Measurements from ENCODE around the gene NMNAT2.

Gene NMNAT2

DNA sequence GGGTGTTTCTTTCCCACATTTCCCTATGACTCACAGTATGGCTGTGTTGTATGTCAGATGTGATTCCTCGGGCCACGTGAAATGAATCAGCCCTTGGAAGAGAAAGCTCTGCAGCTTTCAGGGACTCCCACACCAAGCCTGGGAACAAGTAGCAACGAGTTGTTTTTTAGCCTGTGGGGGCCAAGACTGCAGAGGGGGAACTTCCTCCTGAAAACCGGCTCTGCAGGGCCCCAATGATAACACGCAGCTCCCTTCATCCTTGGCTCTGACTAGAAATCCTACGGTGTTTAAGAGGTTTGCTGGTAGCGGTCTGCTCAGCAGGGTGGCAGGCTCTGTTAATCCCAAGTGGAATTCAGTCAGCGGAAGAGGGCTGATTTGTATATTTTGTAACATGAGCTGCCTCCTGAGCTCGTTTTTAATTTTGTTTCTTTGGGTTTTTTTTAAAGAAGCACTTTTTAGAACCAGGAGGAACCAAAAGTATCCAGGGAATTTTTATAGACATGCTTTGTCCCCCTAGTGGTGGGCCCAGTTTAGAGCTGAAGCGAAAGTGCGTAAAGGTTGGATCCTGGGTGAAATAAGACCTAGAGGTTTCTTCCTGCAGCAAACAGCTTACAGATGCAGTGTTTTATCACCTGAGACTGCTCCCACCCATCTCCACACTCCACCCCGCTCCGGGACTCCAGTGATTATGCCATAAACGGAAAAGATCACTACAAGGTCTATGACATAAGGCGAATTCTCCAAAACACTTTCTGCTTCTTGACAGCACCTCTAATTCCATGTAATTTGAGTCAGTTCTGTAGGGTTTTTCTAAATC, 183.3 kb downstream of the NMNAT2 start:
- DNase-seq, result peak; percentile 83 to 85

DNA sequence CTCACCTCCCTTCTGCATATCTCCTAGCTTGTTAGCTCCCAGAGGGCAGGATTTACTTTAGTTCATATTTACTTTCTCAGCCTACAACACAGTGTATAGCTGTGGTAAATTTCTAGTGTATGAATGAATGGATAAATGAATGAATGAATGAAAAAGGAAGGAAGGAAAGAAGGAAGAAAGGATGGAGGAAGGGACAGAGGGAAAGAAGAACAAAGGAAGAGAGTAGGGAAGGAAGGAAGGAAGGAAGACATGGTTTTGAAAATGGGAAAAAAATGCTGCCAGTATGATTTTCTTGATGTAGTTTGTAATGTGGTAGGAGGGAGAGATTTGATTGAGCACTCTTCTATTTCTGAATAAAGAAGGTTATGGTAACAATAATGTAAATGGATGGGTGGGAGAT, 185.1 kb downstream of the NMNAT2 start:
- DNase-seq, result no peak

DNA sequence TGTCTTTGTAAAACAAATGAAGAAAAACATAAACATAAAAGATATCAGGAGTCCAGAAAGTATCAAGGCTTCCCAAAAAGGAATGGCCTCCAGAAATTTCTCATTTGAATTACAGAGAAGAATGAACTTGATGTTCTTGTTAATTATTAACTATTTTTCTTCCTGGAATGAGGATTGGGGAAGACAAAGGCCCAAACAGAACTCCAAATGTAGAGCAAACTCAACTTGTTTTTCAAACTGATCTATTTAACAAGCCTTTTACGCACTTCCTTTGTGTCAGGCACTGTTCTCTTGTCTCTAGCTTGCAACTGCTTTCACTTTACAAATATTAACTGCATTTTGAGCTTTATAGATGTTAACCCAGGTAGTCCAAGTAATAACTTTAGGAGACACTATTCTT, 186.6 kb downstream of the NMNAT2 start:
- no peak for DNase-seq

DNA sequence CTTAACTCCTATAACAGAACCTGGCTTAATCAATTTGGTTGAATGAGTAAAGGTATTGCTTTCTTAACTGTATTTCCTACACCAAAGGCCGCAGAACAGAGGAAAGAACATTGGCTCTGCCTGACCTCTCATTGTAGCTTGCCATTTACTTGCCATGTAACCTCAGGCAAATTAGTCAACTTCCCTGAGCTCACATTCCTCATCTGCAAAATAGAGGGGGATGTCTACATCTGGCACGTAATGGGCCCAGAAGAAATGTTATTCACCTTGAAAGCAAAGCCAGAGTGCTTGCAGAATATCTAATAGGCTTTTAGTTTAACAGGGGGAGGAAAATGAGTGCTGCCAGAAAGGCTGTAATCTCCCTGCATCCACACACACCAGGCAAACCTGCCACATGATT, 187.8 kb downstream of the NMNAT2 start:
- no peak for DNase-seq

DNA sequence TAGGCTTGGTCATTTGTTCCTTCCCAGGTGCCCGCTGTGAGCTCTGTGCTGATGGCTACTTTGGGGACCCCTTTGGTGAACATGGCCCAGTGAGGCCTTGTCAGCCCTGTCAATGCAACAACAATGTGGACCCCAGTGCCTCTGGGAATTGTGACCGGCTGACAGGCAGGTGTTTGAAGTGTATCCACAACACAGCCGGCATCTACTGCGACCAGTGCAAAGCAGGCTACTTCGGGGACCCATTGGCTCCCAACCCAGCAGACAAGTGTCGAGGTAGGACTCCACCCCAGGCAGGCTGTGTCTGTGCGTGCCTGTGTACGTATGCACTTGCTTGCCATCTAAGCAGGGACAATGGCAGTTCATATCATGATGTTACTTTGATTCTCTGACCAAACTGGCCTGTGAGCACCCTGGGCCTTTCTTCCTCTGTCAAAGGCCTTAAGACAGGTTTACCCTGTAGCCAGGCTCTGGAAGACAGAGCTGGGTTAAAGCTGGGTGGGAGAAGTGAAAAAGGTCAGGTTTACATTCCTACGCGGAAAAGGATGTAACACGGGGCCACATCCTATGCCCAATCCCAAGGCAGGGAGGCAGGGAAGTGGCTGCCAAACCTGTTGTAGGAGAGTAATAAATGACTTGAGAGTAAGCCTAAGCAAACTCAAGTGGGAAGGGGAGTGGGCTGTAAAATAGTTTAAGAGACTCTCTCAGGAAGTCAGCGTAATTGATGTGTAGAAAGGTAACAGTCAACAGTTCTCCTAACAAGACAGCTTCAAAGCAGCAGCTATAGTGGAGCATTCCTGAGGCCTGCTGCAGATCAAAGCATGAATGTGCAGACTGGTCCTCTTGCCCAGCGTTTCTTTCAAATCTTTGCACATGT, 189.6 kb downstream of the NMNAT2 start:
- DNase-seq, result no peak

DNA sequence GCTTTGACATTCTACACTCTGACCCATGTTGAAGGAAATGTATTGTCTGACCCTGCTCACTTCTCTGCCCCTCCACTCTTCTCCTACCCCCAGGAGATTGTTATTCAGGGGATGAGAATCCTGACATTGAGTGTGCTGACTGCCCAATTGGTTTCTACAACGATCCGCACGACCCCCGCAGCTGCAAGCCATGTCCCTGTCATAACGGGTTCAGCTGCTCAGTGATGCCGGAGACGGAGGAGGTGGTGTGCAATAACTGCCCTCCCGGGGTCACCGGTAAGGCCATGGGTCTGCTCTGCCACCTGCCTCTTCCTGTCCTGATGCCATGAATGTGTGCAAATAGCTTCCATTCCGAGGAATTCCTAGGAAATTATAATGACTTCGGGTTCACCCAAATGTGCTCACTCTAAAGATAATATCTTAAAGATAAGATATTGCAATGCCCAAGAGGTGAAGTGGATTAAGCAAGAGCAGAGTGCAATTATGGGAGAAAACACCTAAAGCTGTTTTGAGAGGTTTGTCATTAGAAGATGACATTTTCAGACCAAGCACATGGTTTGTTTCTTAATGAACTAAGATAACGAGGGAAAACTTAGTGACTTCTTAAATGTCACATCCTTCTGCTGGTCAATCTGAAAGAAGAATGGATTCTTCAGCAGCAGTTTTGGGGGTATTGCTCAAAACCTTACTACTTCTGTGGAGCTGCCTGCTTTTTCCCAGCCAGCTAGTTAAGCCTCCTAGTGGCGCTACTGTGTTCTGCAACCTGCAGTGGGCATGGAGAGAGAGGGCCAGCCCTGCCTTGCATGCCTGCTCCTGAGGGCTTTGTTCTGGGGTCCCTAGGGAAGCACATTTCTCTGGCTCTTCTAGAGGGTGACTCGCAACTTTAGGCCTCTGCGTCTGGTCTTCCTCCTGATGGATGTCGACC, 190.5 kb downstream of the NMNAT2 start:
- DNase-seq, result peak; percentile 47 to 69

DNA sequence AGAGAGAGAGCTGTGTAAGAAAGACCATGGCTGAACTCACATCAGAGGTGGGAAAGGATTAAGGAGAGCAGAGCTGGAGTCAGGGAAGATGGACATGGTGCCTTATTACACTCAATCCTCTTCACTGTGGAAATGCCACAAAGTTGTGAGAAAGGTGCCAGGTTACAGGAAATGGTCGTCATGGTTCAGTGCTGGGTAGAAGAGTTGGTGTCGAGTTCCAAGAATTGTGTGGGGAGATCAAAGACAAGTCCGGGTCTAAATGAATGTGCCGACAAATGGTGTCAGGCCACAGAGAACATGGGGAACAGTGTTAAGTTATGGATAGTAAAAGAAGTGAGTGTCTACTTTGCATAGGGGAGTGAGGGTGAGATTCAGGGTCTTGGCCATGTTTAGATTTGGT, 191.2 kb downstream of the NMNAT2 start:
- DNase-seq, result no peak

DNA sequence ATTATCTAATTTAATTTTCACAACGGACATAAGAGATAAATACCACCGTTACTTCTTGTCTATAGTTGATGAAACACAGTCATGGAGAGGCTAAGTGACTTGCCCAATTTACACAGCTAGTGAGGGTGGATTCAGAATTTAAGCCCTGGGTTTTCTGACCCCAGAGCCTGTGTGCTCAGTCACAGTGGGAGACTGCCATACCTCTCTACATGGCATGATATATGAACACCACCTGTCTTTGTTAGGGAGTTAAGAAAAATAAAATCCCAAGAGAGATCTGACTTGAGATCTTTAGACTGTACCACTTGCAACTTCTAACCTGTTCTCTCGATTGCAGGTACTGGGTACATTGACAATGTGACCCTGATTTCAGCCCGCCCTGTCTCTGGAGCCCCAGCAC, 191.8 kb downstream of the NMNAT2 start:
- no peak for DNase-seq

DNA sequence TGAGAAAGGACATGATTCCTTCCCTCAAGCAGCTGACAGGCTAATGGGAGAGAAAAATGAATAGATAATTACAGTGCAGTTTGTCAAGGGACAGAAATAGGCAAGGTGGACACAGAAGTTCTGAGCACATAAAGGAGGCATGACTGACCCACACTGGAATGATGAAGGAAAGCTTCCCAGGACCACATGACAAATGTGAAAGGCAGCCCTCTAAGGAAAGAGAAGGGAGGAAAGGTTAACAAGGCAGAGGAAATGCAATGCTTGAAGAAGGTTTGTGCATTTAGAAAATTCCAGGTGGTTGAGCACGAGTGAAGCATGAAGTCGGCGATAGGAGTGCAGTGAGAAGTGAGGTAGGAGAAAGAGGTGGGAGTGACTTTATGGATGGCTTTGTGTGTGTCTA, 194.7 kb downstream of the NMNAT2 start:
- DNase-seq, result no peak

DNA sequence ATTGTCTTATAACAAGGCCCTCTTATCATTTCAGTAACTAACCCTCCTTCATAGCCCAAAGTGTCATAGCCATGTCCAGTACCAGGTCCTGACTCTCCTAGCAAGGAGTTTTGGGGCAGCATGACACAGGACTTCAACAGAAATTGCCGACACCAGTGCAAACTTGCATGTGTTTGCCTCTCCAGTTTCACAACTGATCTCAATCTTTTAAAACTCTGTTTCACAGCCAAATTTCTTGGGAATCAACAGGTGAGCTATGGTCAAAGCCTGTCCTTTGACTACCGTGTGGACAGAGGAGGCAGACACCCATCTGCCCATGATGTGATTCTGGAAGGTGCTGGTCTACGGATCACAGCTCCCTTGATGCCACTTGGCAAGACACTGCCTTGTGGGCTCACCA, 195.3 kb downstream of the NMNAT2 start:
- no peak for DNase-seq

DNA sequence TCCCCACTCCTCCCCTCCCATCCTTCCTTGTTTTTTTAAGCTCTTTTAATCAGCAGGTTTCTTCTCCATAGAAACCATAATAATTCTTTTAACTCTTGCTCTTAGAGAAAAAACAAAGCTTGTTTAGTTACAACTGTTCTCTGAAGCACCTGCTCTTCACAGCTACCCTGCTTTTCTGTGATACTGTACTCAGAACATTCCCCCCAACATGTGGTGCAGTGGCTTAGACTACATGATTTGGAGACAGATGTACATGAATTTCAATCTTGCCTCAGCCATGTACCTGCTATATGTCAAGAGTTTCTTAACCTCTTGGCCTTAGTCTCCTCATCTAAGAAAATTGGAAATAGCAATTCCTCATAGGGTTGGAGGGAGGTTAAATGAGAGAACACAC, 198.6 kb downstream of the NMNAT2 start:
- no peak for DNase-seq

DNA sequence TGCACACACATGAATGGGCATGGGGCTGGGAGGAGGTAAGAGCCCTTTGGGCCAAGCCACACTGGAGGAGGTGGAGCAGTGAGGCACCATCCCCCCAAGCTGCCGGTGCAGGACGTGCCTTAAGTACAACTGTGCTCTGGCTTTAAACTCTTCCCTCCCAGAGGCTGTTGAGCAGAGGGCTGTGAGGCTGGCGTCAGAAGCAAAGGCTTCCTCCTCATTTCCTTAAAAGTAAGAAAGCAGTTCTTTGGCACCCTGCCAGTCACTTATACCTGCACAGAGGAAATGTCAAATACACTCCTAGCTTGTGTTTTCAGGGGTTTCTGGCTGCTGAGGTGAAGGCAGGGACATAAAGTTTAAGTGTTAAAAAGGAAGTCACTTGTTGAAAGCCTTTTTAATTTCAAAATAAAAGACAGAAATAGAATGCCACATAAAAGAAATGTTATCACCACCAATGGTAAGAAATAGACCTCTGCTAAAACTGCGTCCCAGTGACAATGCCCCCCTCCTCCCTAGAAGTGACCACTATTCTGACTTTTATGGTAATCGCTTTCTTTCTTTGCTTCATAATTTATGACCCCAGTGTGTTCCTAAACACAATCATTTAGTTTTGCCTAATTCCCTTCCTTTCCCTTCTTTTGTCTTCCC, 199.1 kb downstream of the NMNAT2 start:
- DNase-seq, result peak in 1 of 2 experiments; percentile 77

DNA sequence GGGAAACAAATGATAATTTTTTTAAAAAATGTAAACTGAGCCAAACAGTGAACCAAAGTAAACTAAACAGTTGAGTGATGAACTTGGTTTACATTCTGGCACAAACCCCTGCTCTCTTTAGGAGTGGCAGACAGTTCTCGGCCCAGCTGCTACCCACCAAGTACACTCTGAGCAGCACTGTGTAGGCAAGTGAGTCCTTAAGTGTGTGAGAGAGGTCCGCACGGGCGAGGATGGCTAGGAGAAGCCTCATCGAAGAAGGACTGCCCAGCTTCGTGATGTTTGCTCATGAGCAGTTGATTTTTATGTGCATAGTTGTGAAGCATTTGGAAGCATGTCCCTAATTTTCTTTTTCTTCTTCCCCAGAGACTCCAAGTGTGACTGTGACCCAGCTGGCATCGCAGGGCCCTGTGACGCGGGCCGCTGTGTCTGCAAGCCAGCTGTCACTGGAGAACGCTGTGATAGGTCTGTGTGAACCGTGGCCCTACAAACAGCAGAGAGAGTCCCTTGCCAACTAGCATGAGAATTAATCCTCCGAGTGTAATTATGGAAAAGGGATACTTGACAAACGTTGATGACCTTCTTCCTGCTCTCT, 200.1 kb downstream of the NMNAT2 start:
- peak; percentile 20 to 82 for DNase-seq

DNA sequence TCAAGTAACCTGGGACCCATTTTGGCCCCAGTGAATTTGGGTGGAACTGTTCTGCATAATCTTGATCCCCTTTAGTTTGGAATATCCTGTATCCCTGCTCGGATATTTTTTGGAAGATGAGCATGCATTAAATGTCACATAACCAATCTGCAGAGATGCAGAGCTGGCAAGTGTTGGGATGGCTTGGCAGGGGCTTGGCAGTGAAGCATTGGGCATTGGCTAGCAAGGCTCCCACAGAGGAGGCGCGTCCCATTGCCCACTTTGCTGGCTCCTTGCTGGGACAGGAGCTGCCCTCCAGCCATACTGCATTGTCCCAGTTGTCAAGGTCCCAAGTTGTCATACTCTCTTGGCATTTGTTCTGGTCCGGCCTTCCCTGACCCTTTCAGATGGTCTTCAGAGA, 202.2 kb downstream of the NMNAT2 start:
- DNase-seq, result peak in 1 of 2 experiments; percentile 37

DNA sequence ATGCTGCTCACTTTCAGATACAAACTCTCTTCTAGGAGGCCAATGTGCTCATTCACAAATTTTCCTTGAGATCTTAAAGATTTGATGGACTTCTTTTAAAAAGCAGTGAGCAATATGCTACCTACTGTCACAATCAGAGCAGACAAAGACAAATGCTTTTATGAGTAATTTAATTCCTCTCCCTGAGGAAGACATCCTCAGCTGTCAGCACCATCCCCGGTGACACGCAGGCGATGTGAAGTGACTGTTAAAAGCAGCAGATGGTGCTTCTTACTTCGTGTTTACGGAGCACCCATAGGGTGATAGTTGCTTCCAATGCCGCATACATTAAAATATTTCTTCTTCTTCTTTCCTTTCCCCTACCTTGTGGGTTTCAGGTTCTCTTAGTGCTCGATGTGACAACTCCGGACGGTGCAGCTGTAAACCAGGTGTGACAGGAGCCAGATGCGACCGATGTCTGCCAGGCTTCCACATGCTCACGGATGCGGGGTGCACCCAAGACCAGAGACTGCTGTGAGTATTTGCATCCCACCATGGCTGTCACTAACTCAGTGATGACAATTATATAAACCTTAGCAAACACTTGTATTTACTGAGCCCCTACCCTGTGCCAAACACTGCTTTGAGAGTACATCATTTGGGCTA, 203.0 kb downstream of the NMNAT2 start:
- DNase-seq, result peak in 1 of 2 experiments; percentile 18

DNA sequence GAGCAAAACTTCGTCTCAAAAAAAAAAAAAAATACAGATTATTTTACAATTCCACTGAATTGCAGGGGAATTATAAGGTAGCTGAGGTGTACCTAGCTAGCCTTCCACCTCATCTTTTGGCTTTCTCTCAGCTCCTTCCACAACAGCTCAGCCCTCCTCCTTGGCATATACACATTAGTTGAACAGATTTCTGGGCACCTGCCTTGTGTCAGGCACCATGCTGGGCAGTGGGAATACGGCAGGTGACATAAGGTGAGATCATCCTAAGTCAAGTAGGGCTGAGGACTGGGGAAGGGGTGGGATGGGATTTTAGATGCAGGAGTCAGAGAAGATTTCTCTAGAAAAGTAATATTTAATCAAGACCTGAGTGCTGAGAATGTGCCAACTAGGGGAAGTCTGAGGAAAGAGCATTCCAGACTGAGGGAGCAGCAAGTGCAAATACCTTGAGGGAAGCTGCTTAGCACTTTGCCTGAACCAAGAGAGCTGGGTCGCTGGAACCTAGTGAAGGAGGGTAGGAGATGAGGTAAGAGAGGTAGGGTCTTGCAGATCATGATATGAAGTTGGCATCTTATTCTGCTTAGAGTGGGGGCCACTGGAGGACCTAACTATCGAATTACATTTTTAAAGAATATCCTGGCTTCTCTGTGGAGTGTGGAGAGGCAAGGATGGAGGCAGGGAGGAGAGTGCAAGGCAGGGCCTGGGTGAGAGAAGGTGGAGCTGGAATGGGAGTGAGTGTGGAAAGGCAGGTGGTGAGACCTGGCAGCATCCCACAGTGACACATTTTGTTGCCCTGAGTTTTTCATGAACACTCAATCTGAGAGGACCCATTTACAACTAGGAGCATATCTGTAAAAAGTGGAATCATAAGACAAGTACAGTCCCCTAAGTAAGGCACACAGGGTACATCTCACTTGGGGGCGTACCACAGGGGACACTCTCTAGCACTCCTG, 203.9 kb downstream of the NMNAT2 start:
- no peak for DNase-seq

DNA sequence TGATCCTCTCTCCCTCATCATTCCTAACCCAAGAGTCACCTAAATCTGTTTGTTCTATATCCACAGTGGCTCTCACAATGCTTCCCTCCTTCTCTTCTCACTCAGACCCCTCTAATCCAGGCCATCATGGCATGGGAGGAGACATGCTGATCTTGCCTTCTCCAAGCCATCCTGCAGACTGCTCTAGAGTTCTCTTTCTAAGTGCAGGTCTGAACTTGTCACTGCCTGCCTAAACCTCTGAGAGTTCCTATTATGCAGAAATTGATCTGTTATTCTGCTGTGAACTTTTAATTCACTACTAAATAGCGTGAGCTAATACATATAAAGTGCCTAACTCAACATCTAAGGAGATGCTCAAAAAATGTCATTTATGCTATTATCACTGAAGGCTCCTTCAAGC, 205.3 kb downstream of the NMNAT2 start:
- no peak for DNase-seq

DNA sequence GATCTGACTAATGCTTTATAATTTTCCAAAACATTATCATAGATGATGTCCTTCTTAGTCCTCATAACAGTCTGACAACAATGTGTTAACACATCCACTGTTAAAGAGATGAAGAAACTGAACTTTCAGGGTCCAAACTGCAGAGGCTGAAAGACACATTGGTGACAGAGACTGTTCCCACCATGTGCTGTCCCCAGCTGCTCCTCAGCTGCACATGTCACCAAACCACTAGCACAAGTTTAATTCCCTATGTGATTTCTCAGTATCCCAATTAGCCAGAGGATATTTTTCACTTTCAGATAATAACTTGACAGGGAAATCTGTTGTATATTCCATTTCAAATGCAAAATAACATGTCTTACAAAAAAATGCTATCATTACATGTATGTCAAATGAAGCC, 207.5 kb downstream of the NMNAT2 start:
- DNase-seq, result no peak

DNA sequence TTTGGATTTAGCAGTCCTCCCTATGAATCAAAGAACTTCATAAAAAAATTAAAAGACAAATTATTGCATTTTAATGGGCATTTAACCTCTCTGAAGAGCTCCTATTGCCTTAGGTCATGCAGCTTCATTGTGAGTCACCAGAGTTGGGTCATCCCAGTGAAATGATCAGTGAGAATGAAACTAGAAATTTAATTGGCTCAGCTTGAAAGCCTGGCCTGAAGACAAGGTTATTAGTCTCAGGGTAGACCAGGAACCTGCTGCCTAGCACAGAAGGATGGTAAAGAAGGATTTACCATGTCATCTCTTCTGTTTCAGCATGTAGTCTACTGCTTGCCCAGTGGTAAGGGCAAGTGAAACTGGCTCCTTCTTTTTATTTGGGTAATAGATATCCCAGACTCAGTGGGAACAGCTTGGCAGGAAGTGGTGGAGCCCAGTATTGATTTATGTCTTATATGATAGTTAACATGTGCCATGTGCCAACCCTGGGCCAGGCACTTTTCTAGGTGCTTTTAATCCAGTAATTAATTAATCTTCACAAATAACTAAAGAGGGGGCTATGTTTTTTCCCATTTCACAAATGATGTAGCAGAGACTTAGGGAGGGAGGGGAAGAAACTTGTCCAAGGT, 208.5 kb downstream of the NMNAT2 start:
- DNase-seq, result peak in 1 of 2 experiments; percentile 69
